Activated CD8-positive, alpha-beta T cell treated with anti-CD3 and anti-CD28 coated beads for 36 hours (primary cell): ENCODE data around the gene VTI1A. TPM values are rescaled to one million over a fixed set of nuclear protein-coding genes. Genes with fewer than 3 reads are reported as not detected.

Experiments
- ATAC-seq: fragments of 200-7000 bp; cut with Tn5 transposase; one replicate; pipeline ENCODE4 v1.10.0; 2021; ENCODE audit warnings: mild to moderate bottlenecking, moderate library complexity
- CTCF ChIA-PET: fragments of 350-600 bp; sonication (Branson Sonifier 250); formaldehyde crosslinking; loops from one replicate; lab custom pipeline; 2021; ENCODE audit warnings: antibody characterized with exemption; lab: Charles Lee
- POLR2A ChIA-PET: fragments of 350-600 bp; sonication (Branson Sonifier 250); formaldehyde crosslinking; loops from one replicate; lab custom pipeline; 2021; ENCODE audit warnings: antibody characterized with exemption; lab: Charles Lee
- DNase-seq: peaks from one replicate; pipeline ENCODE4 v3.0.0-alpha.2; 2020
- H3K27ac Mint-ChIP-seq: one replicate; pipeline ENCODE4 v1.8.0; 2021; ENCODE audit warnings: mild to moderate bottlenecking, mixed read lengths
- H3K27me3 Mint-ChIP-seq: one replicate; pipeline ENCODE4 v1.8.0; 2021; ENCODE audit warnings: mixed read lengths
- H3K36me3 Mint-ChIP-seq: one replicate; pipeline ENCODE4 v1.8.0; 2021; ENCODE audit warnings: low read depth, mixed read lengths
- H3K4me1 Mint-ChIP-seq: one replicate; pipeline ENCODE4 v1.8.0; 2021; ENCODE audit warnings: low read depth, mixed read lengths
- H3K4me3 Mint-ChIP-seq: one replicate; pipeline ENCODE4 v1.8.0; 2021; ENCODE audit warnings: mild to moderate bottlenecking, moderate library complexity, mixed read lengths
- H3K9me3 Mint-ChIP-seq: one replicate; pipeline ENCODE4 v1.8.0; 2021; ENCODE audit warnings: mixed read lengths
- intact Hi-C: fragments of 100-400 bp; cut with micrococcal nuclease; formaldehyde crosslinking; loops from one replicate; pipeline ENCODE4 v1.10.0; 2022
- total RNA-seq, 2 experiments: library from RNA; stranded (reverse); gene quantifications; one replicate each; pipeline ENCODE4 v1.2.3, GENCODE V29; 2021
- TF ChIP-seq, protein P1 (sequence below): fragments of 200-600 bp; IDR thresholded peaks from one replicate; pipeline ENCODE4 v1.8.0; 2022; ENCODE audit warnings: antibody characterized with exemption, mild to moderate bottlenecking

The VTI1A gene
- total RNA-seq, 2 experiments from 2014 or later, result 29.4 to 30.0 TPM

DNA sequence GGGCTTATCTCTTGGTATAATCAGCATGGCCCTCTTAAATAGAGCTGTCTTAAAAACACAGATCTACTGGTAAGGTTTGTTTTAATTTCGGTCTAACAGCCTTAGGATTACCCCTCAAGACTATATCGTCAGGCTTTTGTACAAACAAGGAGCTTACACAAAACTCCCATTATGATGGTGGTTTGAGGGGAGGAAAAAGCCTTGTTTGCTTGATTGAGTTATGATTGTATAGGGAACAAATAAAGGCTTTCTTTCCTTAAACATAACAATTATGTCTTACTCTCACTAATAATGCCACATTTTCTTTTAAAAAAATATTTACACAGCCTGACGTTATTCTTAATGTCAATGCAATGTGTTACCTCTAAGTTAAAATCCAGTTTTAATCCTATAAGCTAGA lies 314.2 kb downstream of the VTI1A start:
- TF ChIP-seq, protein P1, sequence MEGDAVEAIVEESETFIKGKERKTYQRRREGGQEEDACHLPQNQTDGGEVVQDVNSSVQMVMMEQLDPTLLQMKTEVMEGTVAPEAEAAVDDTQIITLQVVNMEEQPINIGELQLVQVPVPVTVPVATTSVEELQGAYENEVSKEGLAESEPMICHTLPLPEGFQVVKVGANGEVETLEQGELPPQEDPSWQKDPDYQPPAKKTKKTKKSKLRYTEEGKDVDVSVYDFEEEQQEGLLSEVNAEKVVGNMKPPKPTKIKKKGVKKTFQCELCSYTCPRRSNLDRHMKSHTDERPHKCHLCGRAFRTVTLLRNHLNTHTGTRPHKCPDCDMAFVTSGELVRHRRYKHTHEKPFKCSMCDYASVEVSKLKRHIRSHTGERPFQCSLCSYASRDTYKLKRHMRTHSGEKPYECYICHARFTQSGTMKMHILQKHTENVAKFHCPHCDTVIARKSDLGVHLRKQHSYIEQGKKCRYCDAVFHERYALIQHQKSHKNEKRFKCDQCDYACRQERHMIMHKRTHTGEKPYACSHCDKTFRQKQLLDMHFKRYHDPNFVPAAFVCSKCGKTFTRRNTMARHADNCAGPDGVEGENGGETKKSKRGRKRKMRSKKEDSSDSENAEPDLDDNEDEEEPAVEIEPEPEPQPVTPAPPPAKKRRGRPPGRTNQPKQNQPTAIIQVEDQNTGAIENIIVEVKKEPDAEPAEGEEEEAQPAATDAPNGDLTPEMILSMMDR, result no peak

DNA sequence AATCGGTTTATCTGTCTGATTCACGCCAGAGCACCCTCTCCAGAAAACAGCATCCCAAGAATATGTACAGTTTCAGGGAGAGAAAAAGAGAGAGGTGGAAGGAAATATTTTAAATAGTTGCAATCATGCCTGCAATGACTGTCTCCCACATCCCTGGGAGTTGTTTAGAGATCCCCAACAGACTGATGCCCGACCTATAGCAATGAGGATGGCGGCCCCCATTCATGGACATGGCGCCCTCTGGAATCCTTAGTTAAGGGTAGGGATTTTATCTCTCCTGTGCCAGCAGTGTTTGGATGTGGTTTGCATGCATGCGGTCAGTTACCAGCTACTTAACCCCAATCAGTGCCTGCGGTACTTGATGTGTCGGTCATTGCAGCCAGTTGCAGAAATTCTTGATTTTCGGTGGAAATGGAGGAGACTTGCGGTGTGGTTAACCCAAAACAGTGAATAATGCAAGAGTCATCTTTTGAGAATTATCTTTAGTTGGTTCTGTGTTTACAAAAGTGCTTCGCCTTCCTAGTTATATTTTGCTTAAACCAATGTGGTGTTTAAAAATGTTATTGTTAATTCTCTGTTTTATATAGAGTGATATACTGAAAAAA lies 317.0 kb downstream of the VTI1A start:
- no peaks in the 10 kb centered on the region for H3K27me3 Mint-ChIP-seq
- intact Hi-C loops, result no loop called here
- no peaks in the 10 kb centered on the region for H3K4me1 Mint-ChIP-seq
- ATAC-seq, result no peak
- no peak overlapping the region for H3K4me3 Mint-ChIP-seq
- peaks cover 2% of the 10 kb centered on the region for H3K36me3 Mint-ChIP-seq
- TF ChIP-seq, protein P1, result no peak
- POLR2A ChIA-PET, result no interaction called here
- DNase-seq, result no peak
- CTCF ChIA-PET, result no interaction called here
- H3K27ac Mint-ChIP-seq, result no peak overlapping the region
- H3K9me3 Mint-ChIP-seq, result no peaks in the 10 kb centered on the region

More for the DNA sequence above, 314.2 kb downstream of the VTI1A start:
- no peaks in the 10 kb centered on the region for H3K27me3 Mint-ChIP-seq
- ChIA-PET CTCF (no interaction called here), POLR2A (interaction anchor here (0.6 kb wide), 1 partner anchor 852 kb away, joined by 3 read pairs; no protein-coding TSS in a partner anchor)
- no peak overlapping the region for H3K4me3 Mint-ChIP-seq
- intact Hi-C loops, result no loop called here
- ATAC-seq (no peak), DNase-seq (no peak)
- H3K9me3 Mint-ChIP-seq, result no peaks in the 10 kb centered on the region
- peaks cover 5% of the 10 kb centered on the region for H3K36me3 Mint-ChIP-seq
- H3K4me1 Mint-ChIP-seq, result no peaks in the 10 kb centered on the region
- H3K27ac Mint-ChIP-seq, result no peak overlapping the region

DNA sequence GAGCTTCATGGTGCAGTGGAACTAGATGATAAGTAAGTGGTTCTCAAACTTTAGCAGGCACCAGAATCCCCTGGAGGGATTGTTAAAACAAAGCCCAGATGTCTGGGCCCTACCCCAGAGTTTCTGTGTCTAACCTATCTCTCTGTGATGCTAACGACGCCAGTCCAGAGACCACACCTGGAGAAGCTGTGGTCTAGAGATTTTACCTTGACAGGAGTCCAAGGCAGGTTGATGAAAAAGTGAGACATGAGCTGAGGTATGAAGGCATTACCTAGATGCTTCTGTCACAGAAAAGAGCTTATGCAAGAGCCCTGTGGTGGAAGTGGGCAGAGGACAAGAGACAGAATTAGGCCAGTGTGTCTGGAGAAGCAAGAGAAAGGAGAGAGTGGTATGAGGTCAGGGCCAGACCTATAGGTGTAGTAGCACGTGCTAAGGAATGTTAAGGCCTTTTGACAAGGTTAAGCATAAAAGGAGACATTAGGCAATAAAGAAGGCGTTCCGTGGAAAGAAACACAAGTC lies 318.8 kb downstream of the VTI1A start:
- DNase-seq, result no peak
- TF ChIP-seq, protein P1, result no peak
- Mint-ChIP-seq H3K4me1 (no peaks in the 10 kb centered on the region), H3K36me3 (peaks cover 2% of the 10 kb centered on the region), H3K27ac (no peak overlapping the region), H3K4me3 (no peak overlapping the region), H3K9me3 (no peaks in the 10 kb centered on the region), H3K27me3 (no peaks in the 10 kb centered on the region)
- CTCF ChIA-PET, result no interaction called here
- no peak for ATAC-seq
- intact Hi-C loops, result no loop called here
- POLR2A ChIA-PET, result no interaction called here

DNA sequence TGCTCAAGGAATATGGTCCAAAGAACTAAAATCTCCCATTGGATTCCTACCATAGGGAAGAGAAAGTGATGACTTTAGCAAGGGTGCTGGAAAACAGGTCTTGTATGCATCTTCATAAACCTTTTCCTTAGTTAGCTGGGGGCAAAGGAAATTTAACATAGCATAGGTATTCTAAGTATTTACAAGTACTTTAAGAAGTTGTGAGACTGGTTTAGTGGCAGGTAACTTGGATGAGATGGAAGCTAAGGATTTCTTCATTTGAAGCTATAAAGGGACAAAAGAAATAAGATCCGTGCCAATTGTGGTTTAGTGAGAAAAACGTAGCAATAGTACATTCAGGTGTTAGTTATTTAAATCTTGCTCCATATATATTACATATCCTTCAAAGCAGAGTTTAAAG lies 319.6 kb downstream of the VTI1A start:
- Mint-ChIP-seq H3K36me3 (peaks cover 5% of the 10 kb centered on the region), H3K4me1 (no peaks in the 10 kb centered on the region), H3K9me3 (no peaks in the 10 kb centered on the region), H3K4me3 (no peak overlapping the region), H3K27ac (no peak overlapping the region), H3K27me3 (no peaks in the 10 kb centered on the region)
- intact Hi-C loops, result no loop called here
- ChIA-PET CTCF (no interaction called here), POLR2A (no interaction called here)
- no peak for DNase-seq
- TF ChIP-seq, protein P1, result no peak
- ATAC-seq, result no peak

DNA sequence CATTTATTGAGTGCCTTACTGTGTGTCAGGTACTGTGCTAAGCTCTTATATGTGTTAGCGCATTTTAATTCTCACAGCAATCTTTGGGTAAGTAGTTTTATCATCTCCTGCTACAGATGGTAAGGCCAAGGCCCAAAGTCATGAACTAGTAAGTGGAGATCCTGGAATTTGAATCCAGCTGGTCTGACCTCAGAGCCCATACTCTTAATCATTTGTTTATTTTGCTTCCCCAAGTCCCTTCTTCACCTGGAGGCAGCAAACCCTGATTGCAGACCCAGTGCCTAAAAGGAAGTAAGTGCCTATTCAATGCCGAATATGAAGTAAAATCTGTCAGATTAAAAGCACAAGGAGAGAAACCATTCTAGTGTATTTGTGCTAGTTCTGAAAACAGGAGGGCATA lies 320.1 kb downstream of the VTI1A start:
- intact Hi-C loops, result no loop called here
- Mint-ChIP-seq H3K4me3 (no peak overlapping the region), H3K27ac (no peak overlapping the region), H3K4me1 (no peaks in the 10 kb centered on the region), H3K9me3 (no peaks in the 10 kb centered on the region), H3K36me3 (peaks cover 5% of the 10 kb centered on the region), H3K27me3 (no peaks in the 10 kb centered on the region)
- no peak for DNase-seq
- POLR2A ChIA-PET, result no interaction called here
- TF ChIP-seq, protein P1, result no peak
- no peak for ATAC-seq
- CTCF ChIA-PET, result no interaction called here
